Measurements from ENCODE around the gene MLST8. TPM values are rescaled to one million over a fixed set of nuclear protein-coding genes. Genes with fewer than 3 reads are reported as not detected.

The MLST8 gene
- total and polyA plus RNA-seq, 2 donors (not counting 1 experiment from before 2014, with no cell fraction given): 36.1 to 112 TPM

- DNase-seq (no peak), ATAC-seq (ENCODE audit: low read depth) (no peak)
- peaks cover 4 to 6% of the 10 kb centered on the region in 2 donors for H3K4me1 ChIP-seq (ENCODE audit: control insufficient read depth in 2 of 2, insufficient read depth in 2 of 2, low read length in 2 of 2)
- WGBS (ENCODE audit: insufficient coverage): 85% methylated on average over 22 of the region's 24 CpGs
- H3K4me3 ChIP-seq (ENCODE audit: control extremely low read depth in 1 of 5, extremely low read depth in 1 of 5, insufficient read depth in 1 of 5, low read depth in 2 of 5, low read length in 4 of 5): no peak overlapping the region
- Mint-ChIP-seq H3K27me3 (peaks cover 11% of the 10 kb centered on the region), H3K27ac (no peak overlapping the region), H3K4me3 (no peak overlapping the region), H3K9me3 (ENCODE audit: insufficient read depth) (no peaks in the 10 kb centered on the region), H3K4me1 (peaks cover 5% of the 10 kb centered on the region)
- H3K4me2 ChIP-seq (replicated peaks; ENCODE audit: low read depth, low read length, poor library complexity, severe bottlenecking): no peak overlapping the region
- intact Hi-C loops (cut with micrococcal nuclease): loop anchor here (10.0 kb wide), 2 partner anchors 155 to 415 kb away; partner anchors contain the start of gene ABCA3
- H3K27ac ChIP-seq (ENCODE audit: low read length in 2 of 2): no peak overlapping the region
- TF ChIP-seq EZH2 (IDR thresholded peaks at IDR 0.05; ENCODE audit: borderline replicate concordance, insufficient read depth, low read depth, low read length, poor library complexity, severe bottlenecking): no peak
- TF ChIP-seq, protein P1, sequence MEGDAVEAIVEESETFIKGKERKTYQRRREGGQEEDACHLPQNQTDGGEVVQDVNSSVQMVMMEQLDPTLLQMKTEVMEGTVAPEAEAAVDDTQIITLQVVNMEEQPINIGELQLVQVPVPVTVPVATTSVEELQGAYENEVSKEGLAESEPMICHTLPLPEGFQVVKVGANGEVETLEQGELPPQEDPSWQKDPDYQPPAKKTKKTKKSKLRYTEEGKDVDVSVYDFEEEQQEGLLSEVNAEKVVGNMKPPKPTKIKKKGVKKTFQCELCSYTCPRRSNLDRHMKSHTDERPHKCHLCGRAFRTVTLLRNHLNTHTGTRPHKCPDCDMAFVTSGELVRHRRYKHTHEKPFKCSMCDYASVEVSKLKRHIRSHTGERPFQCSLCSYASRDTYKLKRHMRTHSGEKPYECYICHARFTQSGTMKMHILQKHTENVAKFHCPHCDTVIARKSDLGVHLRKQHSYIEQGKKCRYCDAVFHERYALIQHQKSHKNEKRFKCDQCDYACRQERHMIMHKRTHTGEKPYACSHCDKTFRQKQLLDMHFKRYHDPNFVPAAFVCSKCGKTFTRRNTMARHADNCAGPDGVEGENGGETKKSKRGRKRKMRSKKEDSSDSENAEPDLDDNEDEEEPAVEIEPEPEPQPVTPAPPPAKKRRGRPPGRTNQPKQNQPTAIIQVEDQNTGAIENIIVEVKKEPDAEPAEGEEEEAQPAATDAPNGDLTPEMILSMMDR (IDR thresholded peaks at IDR 0.05): no peak
- H3K9me3 ChIP-seq (ENCODE audit: control extremely low read depth in 1 of 3, control insufficient read depth in 2 of 3, insufficient read depth in 1 of 3, low read length in 2 of 3): peaks cover 0 to under 1% (median 0%) of the 10 kb centered on the region in 3 donors
- ChIA-PET CTCF (interaction anchor here (0.6 to 0.7 kb wide), 2 partner anchors 71 to 312 kb away, joined by 3 read pairs; no protein-coding TSS in a partner anchor), POLR2A (no interaction called here)
- H2AFZ ChIP-seq (ENCODE audit: insufficient read depth, low read depth, low read length, poor library complexity, severe bottlenecking): no peak overlapping the region
- peaks cover 0 to 18% (median 6%) of the 10 kb centered on the region in 4 experiments for H3K27me3 ChIP-seq (replicated peaks in 1 of 4; ENCODE audit: control extremely low read depth in 1 of 4, control insufficient read depth in 3 of 4, insufficient read depth in 4 of 4, low read length in 3 of 4)
- no peak overlapping the region for H3K9ac ChIP-seq (ENCODE audit: low read length)
- H4K20me1 ChIP-seq (ENCODE audit: control insufficient read depth, insufficient read depth, low read length, poor library complexity, severe bottlenecking): no peaks in the 10 kb centered on the region
- H3K36me3 ChIP-seq (replicated peaks in 1 of 2; ENCODE audit: control extremely low read depth in 1 of 2, control insufficient read depth in 1 of 2, extremely low read depth in 1 of 2, insufficient read depth in 2 of 2, low read length in 1 of 2): no peaks in the 10 kb centered on the region
- no peaks in the 10 kb centered on the region for H3K79me2 ChIP-seq (ENCODE audit: control insufficient read depth, insufficient read depth, low read length)
These were observed 15.1 kb upstream of the MLST8 start for GRCh38 chr16:2190002-2190658.

Measured in B cell (primary cell).